C1 segment of cervical spinal cord (tissue), 14 donors: ENCODE results near the gene CYREN.
"Not testable (repeated sequence)": the region's sequence is repeated elsewhere in the genome, so short reads cannot be mapped to it uniquely, and the experiment has no call there.

Experiments used
- DNase-seq, 14 donors: peaks; one replicate each; lab custom pipeline; 2025; lab: John Stamatoyannopoulos, UW

Gene CYREN

DNA sequence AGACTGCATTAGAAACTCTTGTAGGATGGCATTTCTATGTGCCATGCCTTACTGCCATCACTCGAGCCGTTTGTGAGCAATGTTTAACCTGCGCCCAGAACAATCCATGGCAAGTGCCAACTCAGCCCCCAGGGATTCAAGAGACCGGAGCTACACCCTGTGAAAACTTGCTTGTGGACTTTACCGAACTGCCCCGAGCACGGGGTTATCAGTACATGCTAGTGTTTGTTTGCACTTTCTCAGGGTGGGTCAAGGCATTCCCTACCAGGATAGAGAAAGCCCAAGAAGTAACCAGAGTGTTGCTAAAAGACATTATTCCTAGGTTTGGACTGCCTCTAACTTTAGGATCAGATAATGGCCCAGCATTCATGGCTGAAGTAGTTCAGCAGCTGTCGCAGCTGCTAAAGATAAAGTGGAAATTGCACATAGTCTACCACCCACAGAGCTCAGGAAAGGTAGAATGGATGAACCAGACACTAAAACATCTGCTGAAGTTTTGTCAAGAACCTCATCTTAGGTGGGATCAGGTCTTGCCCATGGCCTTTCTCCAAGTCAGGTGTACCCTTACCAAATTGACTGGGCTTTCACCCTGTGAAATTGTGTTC is 8.9 kb upstream of the CYREN start:
- no peak for DNase-seq

DNA sequence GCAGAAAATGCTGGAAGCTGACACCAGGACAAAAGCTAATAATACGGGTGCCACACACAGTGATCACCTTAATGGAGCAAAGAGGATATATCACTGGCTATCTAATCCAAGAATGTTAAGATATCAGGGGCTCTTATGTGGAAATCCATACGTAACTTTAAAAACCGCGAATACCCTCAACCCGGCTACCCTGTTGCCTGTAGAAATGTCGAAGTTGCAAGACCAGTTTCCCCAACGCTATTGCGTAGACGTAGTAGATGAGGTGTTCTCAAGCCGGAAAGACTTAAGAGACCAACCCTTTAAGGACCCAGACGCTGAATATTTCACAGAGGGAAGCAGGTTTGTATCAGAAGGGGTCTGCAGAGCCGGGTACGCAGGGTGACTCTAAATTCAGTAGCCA is 7.9 kb upstream of the CYREN start:
- no peak for DNase-seq

DNA sequence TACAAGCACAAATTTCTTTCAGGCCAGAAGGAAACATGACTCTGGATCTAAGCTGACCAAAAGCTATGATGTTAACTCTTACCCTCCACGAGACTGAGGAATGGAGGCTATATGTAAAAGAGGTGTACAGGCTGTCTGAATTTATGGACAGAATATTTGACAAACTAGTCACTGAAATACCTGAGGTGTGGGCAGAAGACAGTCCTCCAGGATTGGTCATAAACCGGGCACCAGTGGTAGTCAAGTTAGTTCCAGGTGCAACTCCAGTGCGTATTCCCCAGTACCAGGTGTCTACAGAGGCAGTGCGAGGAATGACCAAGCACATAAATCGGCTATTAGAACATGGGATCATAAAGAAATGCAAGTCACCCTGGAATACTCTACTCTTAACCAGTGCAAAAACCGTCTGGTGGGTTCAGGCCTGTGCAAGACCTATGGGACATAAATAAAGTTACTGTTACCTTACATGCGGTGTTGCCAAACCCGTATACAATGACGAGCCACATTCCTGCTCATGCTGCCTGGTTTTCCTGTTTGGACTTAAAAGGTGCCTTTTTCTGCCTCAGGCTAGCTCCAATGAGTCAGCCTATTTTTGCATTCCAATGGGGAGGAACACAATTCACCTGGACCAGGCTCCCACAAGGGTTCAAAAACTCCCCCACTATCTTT is 6.7 kb upstream of the CYREN start:
- DNase-seq, result no peak

DNA sequence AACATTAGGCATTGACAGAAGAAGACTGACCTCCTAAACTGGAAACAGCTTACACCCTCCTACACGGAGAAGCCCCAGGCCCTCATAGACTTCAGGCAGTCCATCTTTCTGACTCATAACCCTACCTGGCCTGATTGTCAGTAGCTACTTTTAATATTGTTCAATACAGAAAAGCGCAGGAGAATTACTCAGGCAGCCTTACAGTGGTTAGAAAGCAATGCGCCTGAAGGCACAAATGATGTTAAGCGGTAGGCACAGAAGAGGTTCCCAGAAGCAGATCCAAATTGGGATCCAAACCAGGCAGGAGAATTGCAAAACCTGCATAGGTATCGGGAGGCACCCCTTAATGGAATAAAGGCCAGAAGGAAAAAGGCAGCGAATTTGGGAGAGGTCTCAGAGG is 5.4 kb upstream of the CYREN start:
- DNase-seq, result no peak

DNA sequence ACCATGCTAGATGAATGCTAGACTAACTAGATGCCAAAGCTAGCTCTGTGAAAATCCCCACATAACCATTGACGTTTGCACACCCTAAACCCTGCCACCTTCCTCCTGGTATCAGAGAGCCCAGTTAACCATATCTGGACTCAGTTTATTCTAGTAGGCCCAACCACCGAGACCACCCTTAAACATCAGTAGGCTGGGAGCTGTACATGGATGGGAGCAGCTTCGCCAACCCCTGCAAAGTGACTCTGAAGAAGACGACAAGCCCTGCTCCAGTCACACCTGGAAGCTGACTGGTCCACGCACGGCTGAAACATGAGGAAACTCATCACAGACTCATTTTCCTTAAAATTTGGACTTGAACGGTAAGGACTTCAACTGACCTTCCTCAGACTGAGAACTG is 4.4 kb upstream of the CYREN start:
- DNase-seq, result no peak

DNA sequence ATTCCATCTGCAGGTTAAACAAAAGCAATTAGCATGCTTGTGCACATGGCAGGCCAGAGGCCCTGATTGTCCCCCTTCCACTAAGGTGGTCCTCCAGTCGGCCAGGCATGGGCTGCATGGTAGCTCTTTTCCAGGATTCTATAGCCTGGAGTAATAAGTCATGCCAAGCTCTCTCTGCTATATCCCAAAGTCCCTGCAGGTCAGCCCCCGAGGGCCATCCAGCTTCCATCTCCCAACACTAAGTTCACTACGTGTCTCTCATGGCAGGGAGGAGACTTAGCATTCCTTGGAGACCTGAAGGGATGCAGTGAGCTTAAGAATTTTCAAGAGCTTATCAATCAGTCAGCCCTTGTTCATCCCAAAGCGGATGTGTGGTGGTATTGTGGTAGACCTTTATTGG is 3.4 kb upstream of the CYREN start:
- not testable (repeated sequence) for DNase-seq

DNA sequence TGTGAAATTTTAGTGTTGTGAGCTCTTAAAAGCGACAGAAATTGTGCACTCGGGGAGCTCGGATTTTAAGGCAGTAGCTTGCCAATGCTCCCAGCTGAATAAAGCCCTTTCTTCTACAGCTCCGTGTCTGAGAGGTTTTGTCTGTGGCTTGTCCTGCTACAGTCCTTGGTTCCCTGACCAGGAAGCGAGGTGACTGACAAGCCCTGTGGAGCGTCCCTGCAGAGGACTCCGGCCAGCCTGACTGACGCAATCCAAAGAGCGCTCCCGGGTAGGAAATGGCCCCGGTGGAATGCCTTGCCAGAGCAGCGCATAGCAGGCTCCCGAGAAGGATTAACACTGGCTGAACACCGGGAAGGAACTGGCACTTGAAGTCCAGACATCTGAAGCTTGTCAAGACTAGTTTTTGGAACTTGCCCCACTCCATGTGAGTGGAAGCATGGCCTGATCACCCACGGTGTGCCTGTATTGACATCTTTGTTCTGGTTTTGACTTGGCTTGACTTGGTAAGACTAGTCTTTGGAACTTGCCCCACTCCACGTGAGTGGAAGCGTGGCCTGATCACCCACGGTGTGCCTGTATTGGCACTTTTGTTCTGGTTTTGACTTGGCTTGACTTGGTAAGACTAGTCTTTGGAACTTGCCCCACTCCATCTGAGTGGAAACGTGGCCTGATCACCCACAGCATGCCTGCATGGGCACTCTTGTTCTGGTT is 1.2 kb upstream of the CYREN start:
- peak in 9 of 14 donors; percentile 14 to 78 (median 47) for DNase-seq

DNA sequence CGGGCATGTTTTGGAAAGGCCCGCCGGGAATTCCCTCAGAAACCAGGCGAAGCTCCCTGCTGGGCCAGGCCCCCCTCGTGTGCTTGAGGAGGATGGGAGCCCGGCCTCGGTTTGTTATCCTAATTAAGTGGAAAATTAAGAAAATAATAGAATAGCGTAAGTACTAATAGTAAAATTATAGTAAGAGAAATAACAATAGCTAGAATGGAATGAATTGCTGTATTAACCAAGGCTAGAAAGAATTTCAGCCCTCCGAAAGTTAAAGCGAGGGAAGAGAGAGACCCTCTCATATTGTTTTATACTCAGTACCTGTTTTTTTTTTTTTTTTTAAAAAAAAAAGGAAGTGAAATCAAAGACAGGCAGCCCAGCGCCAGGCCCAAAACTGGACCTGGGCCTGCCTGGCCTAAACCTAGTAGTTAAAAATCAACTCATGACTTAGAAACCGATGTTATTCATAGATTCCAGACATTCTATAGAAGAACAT is 533 bp upstream of the CYREN start:
- DNase-seq, result not testable (repeated sequence)

DNA sequence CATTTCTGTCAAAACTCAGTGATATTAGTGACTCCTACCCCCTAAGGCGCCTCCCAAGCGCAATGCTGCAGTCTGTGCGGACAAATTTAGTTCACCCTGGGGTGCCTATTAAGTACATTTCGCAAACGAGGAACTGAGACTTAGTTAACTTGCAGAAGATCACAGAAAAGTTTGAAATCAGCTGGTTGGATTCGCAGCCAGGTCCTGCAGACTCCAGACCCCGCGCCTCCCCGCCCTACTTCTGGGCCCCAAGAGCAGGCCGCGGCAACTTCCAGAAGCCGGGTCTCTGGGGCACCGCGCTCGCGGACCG is 588 bp downstream of the CYREN start:
- peak in 2 of 14 donors; percentile 73 to 75 for DNase-seq

DNA sequence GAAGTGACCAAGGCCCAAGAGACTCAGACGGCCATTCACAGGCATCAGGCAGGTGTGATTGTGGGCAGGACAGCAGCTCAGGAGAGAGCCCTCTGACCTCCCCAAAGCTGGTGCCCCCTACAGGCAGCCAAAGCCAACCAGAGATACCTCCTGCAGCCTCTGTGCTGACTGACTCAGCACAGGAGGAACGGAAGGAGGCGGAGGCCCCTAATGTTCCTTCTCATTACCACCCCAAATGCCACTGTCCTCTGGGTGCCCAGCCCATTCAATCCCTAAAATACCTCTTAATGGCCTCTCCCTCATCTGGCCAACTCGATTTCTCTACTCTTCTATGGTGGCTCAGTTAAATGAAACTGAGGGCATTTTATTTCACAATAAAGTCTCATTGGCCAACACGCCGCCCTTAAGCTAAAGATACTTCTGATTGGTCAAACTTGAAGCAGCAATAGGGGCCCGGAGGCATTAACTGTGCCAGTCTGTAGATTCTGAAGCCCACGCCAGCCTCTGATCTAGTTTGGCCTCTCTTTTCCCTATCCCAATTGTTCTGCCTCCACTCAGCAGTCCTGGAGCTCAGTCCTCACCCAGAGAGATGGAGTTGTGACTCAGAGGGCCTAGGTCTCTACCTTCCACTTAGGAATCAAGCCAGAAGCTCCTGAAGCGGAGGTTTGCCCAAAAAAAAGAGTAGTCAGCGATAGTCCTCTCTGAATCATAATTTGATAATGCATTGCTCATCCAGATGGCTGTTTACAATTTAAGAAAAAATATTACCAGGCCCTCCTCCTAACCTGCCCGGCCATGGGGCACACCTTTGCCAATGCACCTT is 1.2 kb downstream of the CYREN start:
- no peak for DNase-seq

DNA sequence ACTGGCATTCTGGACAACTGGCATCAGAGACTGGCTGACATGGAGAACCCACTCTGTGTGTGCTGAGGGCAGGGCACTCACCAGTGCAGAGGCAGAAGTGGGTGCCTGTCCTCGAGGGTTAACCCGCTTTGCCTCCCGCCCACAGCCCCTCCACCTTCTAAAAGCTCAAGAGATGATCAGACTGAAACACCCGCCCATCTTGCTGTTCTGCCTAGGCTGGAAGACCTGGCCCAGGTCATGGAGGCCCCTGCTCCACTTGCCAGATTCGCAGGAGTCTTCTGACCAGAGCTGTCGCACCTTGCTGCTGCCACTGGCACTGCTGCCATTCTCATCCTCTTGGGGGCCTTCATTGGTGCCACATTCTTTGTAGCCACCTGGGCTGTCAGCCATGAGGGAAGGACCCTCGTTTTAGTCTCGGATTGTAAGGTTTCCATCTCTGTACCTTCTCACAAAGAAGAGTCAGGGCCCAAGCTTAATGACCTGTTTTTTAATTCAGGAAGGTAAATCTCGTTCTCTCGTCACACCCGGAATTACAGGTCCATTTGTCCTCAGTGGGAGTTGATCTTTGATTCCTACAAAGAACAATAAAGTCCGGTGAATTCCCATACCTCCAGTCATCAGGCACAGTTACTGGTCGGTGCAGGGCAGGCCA is 1.9 kb downstream of the CYREN start:
- DNase-seq, result no peak

DNA sequence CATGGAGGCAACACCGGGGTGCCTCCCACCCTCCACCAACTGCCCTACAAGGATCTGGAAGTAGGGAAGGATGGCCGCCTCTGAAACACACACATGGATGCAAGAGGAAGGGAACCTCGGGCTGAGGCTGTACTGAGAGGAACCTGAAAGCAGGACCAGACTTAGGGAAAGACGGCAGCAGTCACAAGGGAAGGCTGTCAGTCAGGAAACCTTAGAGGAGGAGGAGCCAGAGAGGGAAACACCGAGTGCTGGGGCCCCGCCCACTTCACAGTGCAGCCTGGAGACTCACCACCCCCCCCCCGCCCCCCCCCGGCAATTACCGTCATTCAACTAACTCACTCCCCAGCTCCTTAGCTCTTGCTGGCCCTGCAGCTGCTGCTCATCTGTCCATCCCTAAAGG is 2.5 kb downstream of the CYREN start:
- DNase-seq, result peak in 1 of 14 donors; percentile 47

DNA sequence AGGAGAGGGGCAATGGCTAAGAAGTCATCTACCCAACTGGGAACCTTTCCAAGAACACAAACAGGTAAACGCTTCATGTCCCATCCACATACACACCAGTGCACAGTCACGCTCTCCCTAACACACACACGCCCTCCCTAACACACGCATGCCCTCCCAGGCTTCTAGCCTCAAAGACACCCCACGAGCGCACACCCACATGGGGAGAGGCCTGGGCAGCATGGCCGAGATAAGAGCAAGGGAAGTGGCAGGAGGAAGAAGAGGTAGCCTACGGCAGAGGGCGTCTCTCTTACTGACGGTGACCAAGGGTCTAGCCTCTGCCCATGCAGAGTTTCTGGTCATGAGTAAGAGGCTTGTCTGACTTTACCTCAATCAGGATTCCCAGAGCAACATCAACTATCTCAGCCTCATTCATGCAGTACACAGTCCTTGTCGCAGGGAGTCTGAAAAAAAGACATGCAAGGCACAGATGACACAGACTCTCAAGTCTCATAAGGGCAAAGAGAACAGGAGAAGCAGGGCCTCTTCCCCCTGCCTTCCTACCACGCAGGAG is 3.1 kb downstream of the CYREN start:
- no peak for DNase-seq

DNA sequence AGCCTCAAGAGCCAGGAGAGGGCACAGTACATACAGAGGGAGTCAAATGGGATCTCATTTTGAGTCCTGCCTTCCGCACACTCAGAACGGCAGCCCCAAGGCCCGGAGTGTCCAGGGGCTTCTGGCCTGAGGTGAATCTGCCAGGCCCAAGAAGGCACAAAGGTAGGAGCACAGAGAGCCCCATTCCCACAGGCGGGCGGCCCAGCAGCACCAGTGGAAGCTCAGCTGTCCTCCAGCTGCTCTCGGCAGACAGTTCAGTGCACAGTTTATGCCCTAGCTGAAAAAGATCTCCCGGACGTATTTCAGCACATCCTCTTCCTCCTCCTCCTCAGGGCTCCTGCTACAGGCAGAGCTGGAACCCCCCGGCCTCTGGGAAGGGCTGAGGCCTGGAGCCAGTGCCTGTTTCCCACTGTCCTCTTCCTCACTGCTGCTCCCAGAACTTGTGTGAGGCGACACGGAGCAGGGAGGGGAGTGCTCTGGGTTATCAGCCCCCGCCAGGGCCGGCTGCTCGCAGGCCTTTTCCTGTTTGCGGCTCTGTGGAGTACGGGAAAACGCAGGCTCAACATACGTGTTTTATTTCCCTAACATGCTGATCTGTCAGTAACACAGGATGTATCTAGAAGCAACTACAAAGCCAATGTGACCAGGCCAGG is 4.0 kb downstream of the CYREN start:
- DNase-seq, result no peak

DNA sequence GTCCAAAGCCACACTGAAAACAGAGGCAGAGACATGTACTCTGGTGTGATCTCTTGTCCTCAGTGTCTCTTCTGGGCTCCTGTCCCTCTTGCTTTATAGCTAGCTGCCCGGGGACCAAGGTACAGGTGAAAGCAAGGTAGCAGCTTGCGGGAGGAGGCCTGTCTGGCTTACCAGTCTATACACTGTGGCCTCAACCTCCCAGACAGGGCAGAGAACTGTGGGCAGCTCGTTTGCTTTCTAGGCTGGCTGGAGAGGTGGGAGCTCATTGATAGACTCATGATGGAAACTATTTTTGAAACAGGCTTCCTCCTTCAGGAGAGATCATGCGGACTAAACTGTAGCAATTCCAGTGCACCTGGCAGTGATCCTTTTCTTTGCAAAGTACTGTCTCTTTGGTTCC is 4.6 kb downstream of the CYREN start:
- DNase-seq, result no peak

DNA sequence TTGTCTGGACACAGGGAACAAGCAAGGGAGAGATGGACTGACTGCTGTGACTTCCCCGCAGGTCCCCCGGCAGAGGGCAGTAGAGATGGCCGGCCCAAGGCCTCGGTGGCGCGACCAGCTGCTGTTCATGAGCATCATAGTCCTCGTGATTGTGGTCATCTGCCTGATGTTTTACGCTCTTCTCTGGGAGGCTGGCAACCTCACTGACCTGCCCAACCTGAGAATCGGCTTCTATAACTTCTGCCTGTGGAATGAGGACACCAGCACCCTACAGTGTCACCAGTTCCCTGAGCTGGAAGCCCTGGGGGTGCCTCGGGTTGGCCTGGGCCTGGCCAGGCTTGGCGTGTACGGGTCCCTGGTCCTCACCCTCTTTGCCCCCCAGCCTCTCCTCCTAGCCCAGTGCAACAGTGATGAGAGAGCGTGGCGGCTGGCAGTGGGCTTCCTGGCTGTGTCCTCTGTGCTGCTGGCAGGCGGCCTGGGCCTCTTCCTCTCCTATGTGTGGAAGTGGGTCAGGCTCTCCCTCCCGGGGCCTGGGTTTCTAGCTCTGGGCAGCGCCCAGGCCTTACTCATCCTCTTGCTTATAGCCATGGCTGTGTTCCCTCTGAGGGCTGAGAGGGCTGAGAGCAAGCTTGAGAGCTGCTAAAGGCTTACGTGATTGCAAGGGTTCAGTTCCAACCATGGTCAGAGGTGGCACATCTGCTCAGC is 6.0 kb downstream of the CYREN start:
- DNase-seq, result peak in 2 of 14 donors; percentile 9 to 55

DNA sequence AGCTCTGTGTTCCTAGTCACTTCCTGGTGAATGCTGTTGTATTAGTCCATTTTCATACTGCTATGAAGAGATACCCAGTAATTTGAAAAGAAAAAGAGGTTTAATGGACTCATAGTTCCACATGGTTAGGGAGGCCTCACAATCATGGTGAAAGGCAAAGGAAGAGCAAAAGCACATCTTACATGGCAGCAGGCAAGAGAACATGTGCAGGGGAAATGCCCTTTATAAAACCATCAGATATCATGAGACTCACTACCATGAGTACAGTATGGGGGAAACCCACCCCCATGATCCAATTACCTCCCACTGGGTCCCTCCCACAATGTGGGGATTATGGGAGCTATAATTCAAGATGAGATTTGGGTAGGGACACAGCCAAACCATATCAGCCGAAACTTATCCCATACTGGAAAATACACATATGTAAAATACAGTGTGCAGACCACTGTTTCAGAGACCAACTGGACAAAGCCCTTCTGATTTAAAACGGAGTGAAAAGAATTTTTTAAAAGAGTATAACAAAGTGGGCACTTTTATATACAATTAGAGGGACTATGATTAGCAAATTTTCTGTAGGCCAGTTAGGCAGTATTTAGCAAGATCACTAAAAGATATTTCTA is 8.0 kb downstream of the CYREN start:
- DNase-seq, result no peak

DNA sequence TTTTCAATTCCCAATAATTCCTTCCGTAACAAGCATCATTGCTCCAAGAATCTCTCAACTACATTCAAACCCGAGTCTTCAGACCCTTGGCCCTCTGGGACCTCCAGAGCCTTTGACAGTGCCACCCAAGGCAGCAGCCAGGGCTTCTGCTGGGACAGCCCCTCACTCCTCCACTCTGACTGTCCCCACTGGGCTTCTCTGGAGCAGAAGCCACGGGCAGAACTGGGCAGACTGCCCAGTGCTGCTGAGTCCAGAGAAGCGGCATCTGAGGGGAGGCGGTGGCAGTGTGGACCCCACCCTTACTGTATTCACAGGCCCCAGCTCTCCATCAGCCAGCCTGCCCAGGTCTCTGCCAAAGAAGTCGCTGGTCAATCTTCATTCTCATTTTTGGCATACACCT is 8.8 kb downstream of the CYREN start:
- no peak for DNase-seq

DNA sequence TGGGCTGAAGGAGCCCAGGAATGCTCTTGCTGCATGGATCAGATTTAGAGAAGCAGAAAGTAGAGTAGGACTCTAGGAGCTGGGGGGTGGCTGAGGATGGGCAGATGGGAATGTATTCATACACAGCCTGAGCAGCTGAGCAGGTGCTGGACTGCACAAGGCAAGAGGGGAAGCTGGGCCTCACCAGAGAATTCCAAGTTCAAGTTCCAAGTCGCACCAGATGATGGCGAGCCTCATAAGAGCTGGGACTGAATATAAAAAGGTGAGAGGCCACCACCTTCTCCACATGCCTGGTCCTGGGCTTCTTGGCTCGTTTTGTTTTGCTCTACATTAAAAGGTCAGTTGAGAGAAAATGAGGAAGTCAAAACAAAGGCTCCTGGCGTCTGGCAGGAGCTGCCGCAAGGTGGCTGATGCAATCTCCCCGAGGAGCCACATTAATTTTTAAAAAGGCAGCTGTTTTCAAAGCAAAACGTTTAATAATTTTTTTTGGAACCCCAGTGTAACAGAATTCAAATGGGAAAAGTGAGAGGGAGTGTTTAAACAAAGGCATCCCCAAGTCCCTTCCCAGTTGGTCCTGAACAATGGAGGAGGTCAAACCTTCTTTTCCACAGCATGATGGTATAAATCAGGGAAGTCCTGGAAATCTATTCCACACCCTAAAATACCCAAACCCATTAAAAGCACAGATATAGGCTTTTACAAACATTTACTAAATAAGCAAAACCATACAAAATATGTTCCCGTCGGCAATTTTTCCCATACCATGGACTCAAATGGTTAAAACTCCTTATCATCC is 9.5 kb downstream of the CYREN start:
- no peak for DNase-seq
